ENCODE data around the gene HDAC4. TPM values are rescaled to one million over a fixed set of nuclear protein-coding genes. Genes with fewer than 3 reads are reported as not detected.

The HDAC4 gene
- total and polyA plus RNA-seq, 2 of the 8 experiments (the other 6 are each of a cell fraction or from before 2014, with no cell fraction given): 15.4 to 31.5 TPM

GRCh38 chr2:239146741-239147181 is 254.1 kb downstream of the HDAC4 start:
- H3K18ac ChIP-seq (ENCODE audit: extremely low read depth, low read length): no peak overlapping the region
- H3K56ac ChIP-seq (replicated peaks; ENCODE audit: insufficient read length, low read depth, low read length): no peak overlapping the region
- no peaks in the 10 kb centered on the region for H3K4me1 ChIP-seq (replicated peaks in 1 of 4; ENCODE audit: control insufficient read depth in 3 of 4, insufficient read depth in 4 of 4, low read length in 3 of 4)
- H4K20me1 ChIP-seq (replicated peaks in 1 of 2; ENCODE audit: control insufficient read depth in 1 of 2, insufficient read depth in 2 of 2, low read length in 2 of 2): peaks cover 0 to 5% of the 10 kb centered on the region in 2 experiments
- peaks cover 3% of the 10 kb centered on the region; the same call in 1 of the 2 replicates for H3K23me2 ChIP-seq (ENCODE audit: low read depth, low read length)
- no peak overlapping the region for H3K9ac ChIP-seq (replicated peaks in 1 of 4; ENCODE audit: extremely low read depth in 1 of 4, low read depth in 3 of 4, low read length in 3 of 4)
- no peaks in the 10 kb centered on the region for H3K9me3 ChIP-seq (ENCODE audit: insufficient read depth in 2 of 2, low read depth in 1 of 2, low read length in 1 of 2)
- H3K4me2 ChIP-seq (ENCODE audit: insufficient read depth in 1 of 2, low read depth in 2 of 2, low read length in 2 of 2): no peak overlapping the region
- no peak overlapping the region for H2BK15ac ChIP-seq (ENCODE audit: low read length)
- POLR2A ChIA-PET (ENCODE audit: partially characterized antibody): no interaction called here
- no peak overlapping the region for H2BK12ac ChIP-seq (ENCODE audit: low read depth, low read length)
- H3K27me3 ChIP-seq (replicated peaks in 1 of 4; ENCODE audit: control insufficient read depth in 3 of 4, extremely low read depth in 1 of 4, insufficient read depth in 3 of 4, low read length in 3 of 4): no peaks in the 10 kb centered on the region
- H2BK20ac ChIP-seq (ENCODE audit: low read length): no peak overlapping the region
- H2AK5ac ChIP-seq (ENCODE audit: low read depth, low read length): no peak overlapping the region
- H2BK120ac ChIP-seq (replicated peaks; ENCODE audit: low read depth, low read length): no peak overlapping the region
- DNase-seq (ENCODE audit: low read depth in 1 of 2, low spot score in 2 of 2): no peak
- no peak overlapping the region for H3K23ac ChIP-seq (ENCODE audit: insufficient read length)
- peaks cover 0 to 2% (median 0%) of the 10 kb centered on the region in 4 experiments; a peak in 2 of 8 replicates for H3K36me3 ChIP-seq (ENCODE audit: control insufficient read depth in 2 of 4, insufficient read depth in 4 of 4, low read length in 3 of 4)
- WGBS, 2 experiments (ENCODE audit: extremely low coverage in 1 of 2, insufficient coverage in 1 of 2, insufficient read length in 1 of 2, insufficient replicate concordance in 2 of 2, low coverage in 1 of 2, low lambda C conversion rate in 2 of 2, missing lambda C conversion rate in 1 of 2): 90% methylated on average over 11 of the region's 12 CpGs; no CpG with 5 or more reads in 1 of the 2 experiments
- H4K5ac ChIP-seq (ENCODE audit: insufficient read length, low read depth, low read length): no peak overlapping the region
- no peak overlapping the region for H3K4me3 ChIP-seq (ENCODE audit: extremely low read depth in 1 of 4, insufficient read depth in 2 of 4, low read depth in 3 of 4, low read length in 4 of 4)
- H3K79me2 ChIP-seq (ENCODE audit: control insufficient read depth in 1 of 2, insufficient read depth in 2 of 2, low read length in 2 of 2): no peaks in the 10 kb centered on the region
- H4K91ac ChIP-seq (replicated peaks; ENCODE audit: insufficient read length, low read length): no peak overlapping the region
- no peak overlapping the region for H4K8ac ChIP-seq (ENCODE audit: extremely low read depth, insufficient read depth, low read length)
- TF ChIP-seq MAFK (IDR thresholded peaks at IDR 0.05; ENCODE audit: low read depth, low read length): no peak
- TF ChIP-seq JUN (IDR thresholded peaks at IDR 0.05; ENCODE audit: low read depth, low read length): no peak
- TF ChIP-seq EGR1 (IDR thresholded peaks at IDR 0.05; ENCODE audit: borderline replicate concordance, low read depth, low read length): no peak
- no peak for TF ChIP-seq TAF1 (IDR thresholded peaks at IDR 0.05; ENCODE audit: low read depth, low read length)
- no peak for TF ChIP-seq TBP (IDR thresholded peaks at IDR 0.05; ENCODE audit: low read depth, low read length)
- TF ChIP-seq JUND (IDR thresholded peaks at IDR 0.05; ENCODE audit: low read length): no peak
- TF ChIP-seq KDM4A (IDR thresholded peaks at IDR 0.05; ENCODE audit: low read depth, low read length, severe bottlenecking): no peak
- no peak for TF ChIP-seq SP4 (IDR thresholded peaks at IDR 0.05; ENCODE audit: low read length)
- no peak for TF ChIP-seq CHD2 (IDR thresholded peaks at IDR 0.05; ENCODE audit: low read length)
- TF ChIP-seq CREB1 (IDR thresholded peaks at IDR 0.05): no peak
- TF ChIP-seq SAP30 (IDR thresholded peaks at IDR 0.05; ENCODE audit: insufficient read depth, insufficient replicate concordance, low read length): no peak
- H2AFZ ChIP-seq (ENCODE audit: low read length): no peak overlapping the region
- H2BK5ac ChIP-seq (ENCODE audit: low read depth, low read length): no peak overlapping the region
- no peak overlapping the region for H3K27ac ChIP-seq (ENCODE audit: low read depth, low read length)
- no peak for FAIRE-seq
- H3K14ac ChIP-seq (ENCODE audit: insufficient read length): no peak overlapping the region
- H3K4ac ChIP-seq (replicated peaks; ENCODE audit: insufficient read length, low read depth, low read length): no peak overlapping the region
- H3K79me1 ChIP-seq (ENCODE audit: low read depth, low read length): no peaks in the 10 kb centered on the region
- CTCF ChIA-PET (ENCODE audit: partially characterized antibody): no interaction called here

Measured in H1 (cell line).